HCT116 (cell line): ENCODE measurements around the gene PIP4K2C.

Experiments used
- ATF3 ChIP-seq: IDR thresholded peaks from 2 replicates; pipeline ENCODE4 v1.6.1; 2012
- CTCF ChIP-seq, 3 experiments: fragments of 200-600 bp in 1 of 3; sonication (generic) in 1 of 3; IDR thresholded peaks in 2 of 3; conservative IDR thresholded peaks in 1 of 3; 2 replicates each; pipeline ENCODE4 v1.5.1; 2012 to 2017; ENCODE audit warnings: low read depth in 2 of 3, low read length in 2 of 3, antibody characterized with exemption in 1 of 3, borderline replicate concordance in 1 of 3, control low read depth in 1 of 3, mild to moderate bottlenecking in 1 of 3, mixed read lengths in 1 of 3, mixed run types in 1 of 3, moderate library complexity in 1 of 3; ENCODE audit not compliant: insufficient read depth in 1 of 3
- EZH2 ChIP-seq: fragments of 200-600 bp; sonication (generic); IDR thresholded peaks from 2 replicates; pipeline ENCODE4 v1.6.1; 2017; ENCODE audit warnings: antibody characterized with exemption, mixed run types
- EZH2phosphoT487 ChIP-seq: fragments of 200-600 bp; IDR thresholded peaks from 2 replicates; pipeline ENCODE4 v1.6.1; 2018; ENCODE audit warnings: antibody characterized with exemption, borderline replicate concordance
- MAX ChIP-seq: IDR thresholded peaks from 2 replicates; pipeline ENCODE4 v1.6.1; 2012
- POLR2A ChIP-seq: IDR thresholded peaks from 2 replicates; pipeline ENCODE4 v1.7.0; 2011; ENCODE audit warnings: borderline replicate concordance; ENCODE audit not compliant: insufficient read depth, insufficient read length; ENCODE audit errors: extremely low read depth
- POLR2AphosphoS5 ChIP-seq: IDR thresholded peaks from 2 replicates; pipeline ENCODE4 v1.6.1; 2011; ENCODE audit warnings: mild to moderate bottlenecking, low read depth, low read length, moderate library complexity
- REST ChIP-seq: IDR thresholded peaks from 2 replicates; pipeline ENCODE4 v1.6.1; 2012; ENCODE audit warnings: low read depth
- SIN3A ChIP-seq: IDR thresholded peaks from 2 replicates; pipeline ENCODE4 v1.6.1; 2012; ENCODE audit warnings: low read depth

- TF ChIP-seq MAX: no peak
- TF ChIP-seq EZH2: no peak
- TF ChIP-seq CTCF (IDR thresholded peaks at IDR 0.05 in 2 of 3, conservative IDR thresholded peaks at IDR 0.05 in 1 of 3; ENCODE audit: borderline replicate concordance in 1 of 3, insufficient read depth in 1 of 3, low read depth in 2 of 3, low read length in 2 of 3): no peak
- TF ChIP-seq EZH2phosphoT487: no peak
- no peak for TF ChIP-seq SIN3A
- no peak for TF ChIP-seq POLR2AphosphoS5
- TF ChIP-seq POLR2A: no peak
- no peak for TF ChIP-seq REST
- no peak for TF ChIP-seq ATF3
Measured at GRCh38 chr12:57602544-57602943, 11.6 kb downstream of the PIP4K2C start.
